ENCODE measurements around the gene CELSR1.

CELSR1 gene

GRCh38 chr22:46392137-46392844, 145.1 kb downstream of the CELSR1 start:
- no peak for FAIRE-seq

- FAIRE-seq = no peak
Observed at GRCh38 chr22:46391486-46392136, 145.8 kb downstream of the CELSR1 start.

GRCh38 chr22:46390652-46391301, 146.6 kb downstream of the CELSR1 start:
- FAIRE-seq = no peak

- no peak for FAIRE-seq
Observed at GRCh38 chr22:46390105-46390651, 147.2 kb downstream of the CELSR1 start.

GRCh38 chr22:46389081-46389480, 148.3 kb downstream of the CELSR1 start:
- FAIRE-seq = no peak

GRCh38 chr22:46388647-46389046, 148.8 kb downstream of the CELSR1 start:
- no peak for FAIRE-seq

- no peak for FAIRE-seq
Observed at GRCh38 chr22:46387748-46388147, 149.7 kb downstream of the CELSR1 start.

- no peak for FAIRE-seq
Observed at GRCh38 chr22:46386312-46386711, 151.1 kb downstream of the CELSR1 start.

GRCh38 chr22:46382524-46382923, 154.9 kb downstream of the CELSR1 start:
- no peak for FAIRE-seq

GRCh38 chr22:46381731-46382130, 155.7 kb downstream of the CELSR1 start:
- no peak for FAIRE-seq

GRCh38 chr22:46381142-46381541, 156.3 kb downstream of the CELSR1 start:
- no peak for FAIRE-seq

GRCh38 chr22:46380581-46380980, 156.8 kb downstream of the CELSR1 start:
- no peak for FAIRE-seq

- no peak for FAIRE-seq
Observed at GRCh38 chr22:46380069-46380468, 157.4 kb downstream of the CELSR1 start.

GRCh38 chr22:46379066-46379930, 158.1 kb downstream of the CELSR1 start:
- FAIRE-seq = no peak

GRCh38 chr22:46378426-46379065, 158.9 kb downstream of the CELSR1 start:
- no peak for FAIRE-seq

GRCh38 chr22:46377525-46378425, 159.6 kb downstream of the CELSR1 start:
- FAIRE-seq = no peak

- no peak for FAIRE-seq
Observed at GRCh38 chr22:46376908-46377524, 160.4 kb downstream of the CELSR1 start.

- FAIRE-seq = no peak
Observed at GRCh38 chr22:46376111-46376510, 161.3 kb downstream of the CELSR1 start.

- FAIRE-seq = no peak
Observed at GRCh38 chr22:46374663-46375474, 162.6 kb downstream of the CELSR1 start.

Data from colon (tissue), 2 donors.